ENCODE results near the gene SCFD1.

DNA sequence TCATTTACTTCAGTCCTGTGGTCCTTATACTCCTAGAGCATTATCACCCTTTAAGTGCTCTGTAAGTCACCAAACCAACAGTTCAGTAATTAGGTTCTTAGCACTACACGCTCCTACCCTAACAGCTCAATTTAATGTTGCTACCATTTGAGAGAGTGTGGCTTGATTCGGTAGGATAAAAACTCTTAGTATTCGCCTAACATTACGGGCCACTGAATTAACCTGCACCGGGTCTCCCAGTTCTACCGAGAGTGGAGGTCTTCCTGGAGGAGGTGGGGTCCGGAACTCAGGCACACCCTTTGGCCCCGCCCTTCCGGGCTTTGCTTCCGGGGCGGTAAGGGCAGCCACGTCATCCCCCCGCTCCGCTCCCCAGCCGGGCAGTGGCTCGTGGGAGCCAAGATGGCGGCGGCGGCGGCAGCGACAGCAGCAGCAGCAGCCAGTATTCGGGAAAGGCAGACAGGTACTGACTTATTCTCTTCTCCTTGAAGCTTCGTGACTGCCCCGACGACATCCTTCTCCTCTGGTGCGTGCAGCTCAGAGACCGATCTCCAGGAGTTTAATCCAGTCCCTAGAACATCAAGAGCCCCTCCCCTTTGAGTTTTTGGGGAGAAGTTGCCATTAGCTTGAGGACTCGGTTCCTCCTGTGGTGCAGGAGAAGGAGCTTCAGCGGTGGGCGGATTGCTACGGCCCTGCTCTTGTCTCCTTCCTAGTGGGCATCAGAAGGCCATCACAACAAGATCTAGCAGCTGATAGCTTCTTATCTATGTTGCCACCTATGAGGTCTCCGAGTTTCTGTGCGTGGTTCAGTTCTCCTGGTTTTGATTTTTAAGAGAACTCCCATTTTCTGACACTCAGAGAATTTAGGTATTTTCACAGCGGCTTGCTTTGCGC, at the start of gene SCFD1:
- TF ChIP-seq, protein P1, sequence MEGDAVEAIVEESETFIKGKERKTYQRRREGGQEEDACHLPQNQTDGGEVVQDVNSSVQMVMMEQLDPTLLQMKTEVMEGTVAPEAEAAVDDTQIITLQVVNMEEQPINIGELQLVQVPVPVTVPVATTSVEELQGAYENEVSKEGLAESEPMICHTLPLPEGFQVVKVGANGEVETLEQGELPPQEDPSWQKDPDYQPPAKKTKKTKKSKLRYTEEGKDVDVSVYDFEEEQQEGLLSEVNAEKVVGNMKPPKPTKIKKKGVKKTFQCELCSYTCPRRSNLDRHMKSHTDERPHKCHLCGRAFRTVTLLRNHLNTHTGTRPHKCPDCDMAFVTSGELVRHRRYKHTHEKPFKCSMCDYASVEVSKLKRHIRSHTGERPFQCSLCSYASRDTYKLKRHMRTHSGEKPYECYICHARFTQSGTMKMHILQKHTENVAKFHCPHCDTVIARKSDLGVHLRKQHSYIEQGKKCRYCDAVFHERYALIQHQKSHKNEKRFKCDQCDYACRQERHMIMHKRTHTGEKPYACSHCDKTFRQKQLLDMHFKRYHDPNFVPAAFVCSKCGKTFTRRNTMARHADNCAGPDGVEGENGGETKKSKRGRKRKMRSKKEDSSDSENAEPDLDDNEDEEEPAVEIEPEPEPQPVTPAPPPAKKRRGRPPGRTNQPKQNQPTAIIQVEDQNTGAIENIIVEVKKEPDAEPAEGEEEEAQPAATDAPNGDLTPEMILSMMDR (IDR thresholded peaks at IDR 0.05; ENCODE audit: borderline replicate concordance, extremely low read depth, low read length, poor library complexity, severe bottlenecking) = no peak
- TF ChIP-seq EZH2 (IDR thresholded peaks at IDR 0.05; ENCODE audit: borderline replicate concordance, low read depth, low read length, severe bottlenecking) = no peak

Measured in DND-41 (cell line).